IPS DF 6.9 (cell line): ENCODE results near the gene KRTAP2-1.
"Not testable (repeated sequence)": the region's sequence is repeated elsewhere in the genome, so short reads cannot be mapped to it uniquely, and the experiment has no call there.

Source experiments
- DNase-seq: peaks from one replicate; pipeline ENCODE4 v3.0.0-alpha.2; 2013; ENCODE audit warnings: low read depth, low spot score
- H3K27ac ChIP-seq: one replicate; pipeline ENCODE4 v1.5.1; 2013; ENCODE audit warnings: low read length, control low read depth
- H3K27me3 ChIP-seq: 2 replicates; pipeline ENCODE4 v1.6.1; 2013; ENCODE audit warnings: mild to moderate bottlenecking, low read length; ENCODE audit not compliant: control insufficient read depth, insufficient read depth
- H3K36me3 ChIP-seq: 2 replicates; pipeline ENCODE4 v1.6.1; 2013; ENCODE audit warnings: low read length; ENCODE audit not compliant: control insufficient read depth, insufficient read depth
- H3K4me1 ChIP-seq: 2 replicates; pipeline ENCODE4 v1.6.1; 2013; ENCODE audit warnings: low read length; ENCODE audit not compliant: control insufficient read depth, insufficient read depth
- H3K4me3 ChIP-seq: 2 replicates; pipeline ENCODE4 v1.5.1; 2013; ENCODE audit warnings: mild to moderate bottlenecking, low read length
- H3K9me3 ChIP-seq: 2 replicates; pipeline ENCODE4 v1.6.1; 2013; ENCODE audit warnings: low read length, inconsistent platforms; ENCODE audit not compliant: control insufficient read depth, insufficient read depth
- WGBS: extraction: QIAGEN DNeasy Blood & Tissue Kit; methylation state at CpG from one replicate; pipeline ENCODE4 v1.1.7; 2013; ENCODE audit warnings: mixed read lengths, missing lambda C conversion rate; ENCODE audit not compliant: insufficient read length, insufficient coverage; 5-methylcytosine and 5-hydroxymethylcytosine counted together

KRTAP2-1 gene

GRCh38 chr17:41055130-41055529 lies 8.0 kb upstream of the KRTAP2-1 start, which contains the start of gene KRTAP2-2:
Gene KRTAP2-2 (minus strand): TSS chr17:41055230. CDS start chr17:41055211, 19 bp downstream.
- no CpG with 5 or more reads among the region's 6 CpGs for WGBS

GRCh38 chr17:41054556-41054955 lies 7.4 kb upstream of the KRTAP2-1 start:
- H3K36me3 ChIP-seq, H3K27me3 ChIP-seq, H3K27ac ChIP-seq, H3K4me1 ChIP-seq, H3K4me3 ChIP-seq, DNase-seq, H3K9me3 ChIP-seq: not testable (repeated sequence)
- no CpG with 5 or more reads among the region's 9 CpGs for WGBS

More at GRCh38 chr17:41055130-41055529, 8.0 kb upstream of the KRTAP2-1 start, which contains the start of gene KRTAP2-2:
- not testable (repeated sequence) for DNase-seq, H3K9me3 ChIP-seq, H3K4me1 ChIP-seq, H3K36me3 ChIP-seq, H3K4me3 ChIP-seq, H3K27me3 ChIP-seq, H3K27ac ChIP-seq

- Histone ChIP-seq H3K4me1 (no peaks in the 10 kb centered on the region), H3K36me3 (no peaks in the 10 kb centered on the region), H3K27me3 (no peaks in the 10 kb centered on the region), H3K9me3 (no peaks in the 10 kb centered on the region), H3K27ac (no peak overlapping the region), H3K4me3 (no peak overlapping the region)
- no peak for DNase-seq
- WGBS: no CpG with 5 or more reads among the region's 4 CpGs
Measured at GRCh38 chr17:41054025-41054424, 6.9 kb upstream of the KRTAP2-1 start.

GRCh38 chr17:41052566-41052965 lies 5.5 kb upstream of the KRTAP2-1 start:
- Histone ChIP-seq H3K27ac (no peak overlapping the region), H3K9me3 (no peaks in the 10 kb centered on the region), H3K36me3 (no peaks in the 10 kb centered on the region), H3K4me1 (no peaks in the 10 kb centered on the region), H3K27me3 (no peaks in the 10 kb centered on the region), H3K4me3 (no peak overlapping the region)
- DNase-seq: no peak

- WGBS: no CpG with 5 or more reads among the region's 2 CpGs
- DNase-seq: no peak
- H3K9me3 ChIP-seq: no peaks in the 10 kb centered on the region
- H3K27ac ChIP-seq: no peak overlapping the region
- H3K36me3 ChIP-seq: no peaks in the 10 kb centered on the region
- no peaks in the 10 kb centered on the region for H3K27me3 ChIP-seq
- H3K4me3 ChIP-seq: no peak overlapping the region
- H3K4me1 ChIP-seq: no peaks in the 10 kb centered on the region
Measured at GRCh38 chr17:41049110-41049509, 2.0 kb upstream of the KRTAP2-1 start.

- Histone ChIP-seq H3K4me1 (no peaks in the 10 kb centered on the region), H3K36me3 (no peaks in the 10 kb centered on the region), H3K9me3 (no peaks in the 10 kb centered on the region), H3K27ac (no peak overlapping the region), H3K4me3 (no peak overlapping the region), H3K27me3 (no peaks in the 10 kb centered on the region)
- no CpG with 5 or more reads among the region's 7 CpGs for WGBS
- no peak for DNase-seq
Measured at GRCh38 chr17:41048441-41048840, 1.3 kb upstream of the KRTAP2-1 start.

GRCh38 chr17:41042953-41043352 lies 4.2 kb downstream of the KRTAP2-1 start:
- Histone ChIP-seq H3K27ac (no peak overlapping the region), H3K36me3 (no peaks in the 10 kb centered on the region), H3K4me1 (no peaks in the 10 kb centered on the region), H3K9me3 (no peaks in the 10 kb centered on the region), H3K27me3 (no peaks in the 10 kb centered on the region), H3K4me3 (no peak overlapping the region)
- no peak for DNase-seq
- no CpG with 5 or more reads among the region's 1 CpG for WGBS

GRCh38 chr17:41040783-41041571 lies 6.1 kb downstream of the KRTAP2-1 start, which contains the start of gene KRTAP1-1:
Gene KRTAP1-1 (minus strand): TSS chr17:41041450. CDS start chr17:41041397, 53 bp downstream.
- not testable (repeated sequence) for H3K27me3 ChIP-seq, DNase-seq

GRCh38 chr17:41037853-41038350 lies 9.2 kb downstream of the KRTAP2-1 start:
- H3K9me3 ChIP-seq: no peaks in the 10 kb centered on the region

More at GRCh38 chr17:41040783-41041571, 6.1 kb downstream of the KRTAP2-1 start, which contains the start of gene KRTAP1-1:
- H3K4me1 ChIP-seq, H3K9me3 ChIP-seq, H3K27ac ChIP-seq, H3K4me3 ChIP-seq, H3K36me3 ChIP-seq: not testable (repeated sequence)
- WGBS: no CpG with 5 or more reads among the region's 14 CpGs

GRCh38 chr17:41034346-41034935 lies 12.7 kb downstream of the KRTAP2-1 start, which contains the start of gene KRTAP1-3:
Gene KRTAP1-3 (minus strand): TSS chr17:41034874. CDS start chr17:41034821, 53 bp downstream.
- not testable (repeated sequence) for H3K27ac ChIP-seq, DNase-seq, H3K9me3 ChIP-seq, H3K4me1 ChIP-seq, H3K27me3 ChIP-seq, H3K36me3 ChIP-seq, H3K4me3 ChIP-seq
- WGBS: no CpG with 5 or more reads among the region's 10 CpGs

More at GRCh38 chr17:41037853-41038350, 9.2 kb downstream of the KRTAP2-1 start:
- H3K4me1 ChIP-seq: no peaks in the 10 kb centered on the region; the same call in 1 of the 2 replicates
- no peaks in the 10 kb centered on the region for H3K27me3 ChIP-seq
- no peaks in the 10 kb centered on the region for H3K36me3 ChIP-seq
- DNase-seq: no peak
- H3K4me3 ChIP-seq: no peak overlapping the region
- no peak overlapping the region for H3K27ac ChIP-seq
- no CpG with 5 or more reads among the region's 2 CpGs for WGBS
